ENCODE measurements around the gene CARMIL3. TPM values are rescaled to one million over a fixed set of nuclear protein-coding genes. Genes with fewer than 3 reads are reported as not detected.

Gene CARMIL3
- total RNA-seq, 1 experiment from 2014 or later = 1.00 TPM

DNA sequence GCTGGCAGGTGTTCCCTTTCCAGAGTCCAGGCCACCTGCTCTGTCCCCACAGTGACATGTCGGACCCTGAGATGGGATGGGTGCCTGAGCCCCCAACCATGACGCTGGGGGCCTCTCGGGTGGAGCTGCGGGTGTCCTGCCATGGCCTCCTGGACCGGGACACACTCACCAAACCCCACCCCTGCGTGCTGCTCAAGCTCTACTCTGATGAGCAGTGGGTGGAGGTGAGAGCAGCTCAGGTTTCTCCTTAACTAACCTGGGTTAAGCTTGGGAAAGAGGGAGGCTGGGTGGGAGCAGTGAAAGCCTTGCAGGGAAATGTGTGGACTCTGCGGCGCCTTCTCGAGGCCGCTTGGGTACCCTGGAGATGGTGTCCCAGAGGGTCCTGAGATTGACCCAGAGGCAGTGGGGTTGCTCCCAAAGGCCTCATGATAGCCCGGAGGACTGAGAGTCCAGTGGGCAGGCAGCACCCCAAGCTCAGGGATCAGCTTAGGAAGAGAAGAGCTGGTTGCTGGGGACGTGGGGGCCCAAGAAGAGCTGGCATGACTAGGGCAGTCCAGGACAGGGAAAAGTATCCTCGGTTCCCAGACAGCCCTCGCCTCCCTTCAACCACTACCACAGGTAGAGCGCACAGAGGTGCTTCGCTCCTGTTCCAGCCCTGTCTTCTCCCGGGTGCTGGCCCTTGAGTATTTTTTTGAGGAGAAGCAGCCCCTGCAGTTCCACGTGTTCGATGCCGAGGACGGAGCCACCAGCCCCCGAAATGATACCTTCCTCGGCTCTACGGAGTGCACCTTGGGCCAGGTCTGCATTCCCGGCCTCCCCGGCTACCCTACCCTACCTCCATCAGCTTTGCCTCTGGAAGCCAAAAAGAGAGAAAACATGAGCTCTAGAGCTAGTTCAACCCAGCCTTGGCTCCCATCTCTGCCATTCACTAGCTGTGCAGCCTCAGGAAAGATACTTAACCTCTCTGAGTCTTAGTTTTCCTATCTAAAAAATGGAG, 21.4 kb downstream of the CARMIL3 start:
- Histone ChIP-seq H3K4me3 (ENCODE audit: low read depth, low read length) (no peak overlapping the region), H3K9me3 (no peaks in the 10 kb centered on the region), H3K27me3 (replicated peaks; ENCODE audit: control insufficient read depth, insufficient read depth, low read length) (no peaks in the 10 kb centered on the region), H3K36me3 (ENCODE audit: control insufficient read depth, insufficient read depth, low read length) (no peaks in the 10 kb centered on the region), H3K4me1 (no peaks in the 10 kb centered on the region; the same call in 1 of the 2 replicates)
- ChIA-PET POLR2A (no interaction called here), CTCF (interaction anchor here (1.2 kb wide), 2 partner anchors 15 to 17 kb away, joined by 3 to 4 read pairs; no protein-coding TSS in a partner anchor)
- H3K27ac Mint-ChIP-seq (ENCODE audit: unreplicated experiment) = no peak overlapping the region
- H3K27me3 Mint-ChIP-seq (ENCODE audit: insufficient read depth, unreplicated experiment) = no peaks in the 10 kb centered on the region
- H3K9me3 Mint-ChIP-seq (ENCODE audit: unreplicated experiment) = no peaks in the 10 kb centered on the region
- no TSS peak for BruUV-seq (replicated peaks)
- peaks cover 9% of the 10 kb centered on the region for H3K4me1 Mint-ChIP-seq (ENCODE audit: low read depth, unreplicated experiment)
- H3K4me3 Mint-ChIP-seq (ENCODE audit: unreplicated experiment) = no peak overlapping the region
- no peak for DNase-seq
- TF ChIP-seq, protein P1, sequence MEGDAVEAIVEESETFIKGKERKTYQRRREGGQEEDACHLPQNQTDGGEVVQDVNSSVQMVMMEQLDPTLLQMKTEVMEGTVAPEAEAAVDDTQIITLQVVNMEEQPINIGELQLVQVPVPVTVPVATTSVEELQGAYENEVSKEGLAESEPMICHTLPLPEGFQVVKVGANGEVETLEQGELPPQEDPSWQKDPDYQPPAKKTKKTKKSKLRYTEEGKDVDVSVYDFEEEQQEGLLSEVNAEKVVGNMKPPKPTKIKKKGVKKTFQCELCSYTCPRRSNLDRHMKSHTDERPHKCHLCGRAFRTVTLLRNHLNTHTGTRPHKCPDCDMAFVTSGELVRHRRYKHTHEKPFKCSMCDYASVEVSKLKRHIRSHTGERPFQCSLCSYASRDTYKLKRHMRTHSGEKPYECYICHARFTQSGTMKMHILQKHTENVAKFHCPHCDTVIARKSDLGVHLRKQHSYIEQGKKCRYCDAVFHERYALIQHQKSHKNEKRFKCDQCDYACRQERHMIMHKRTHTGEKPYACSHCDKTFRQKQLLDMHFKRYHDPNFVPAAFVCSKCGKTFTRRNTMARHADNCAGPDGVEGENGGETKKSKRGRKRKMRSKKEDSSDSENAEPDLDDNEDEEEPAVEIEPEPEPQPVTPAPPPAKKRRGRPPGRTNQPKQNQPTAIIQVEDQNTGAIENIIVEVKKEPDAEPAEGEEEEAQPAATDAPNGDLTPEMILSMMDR (IDR thresholded peaks at IDR 0.05; ENCODE audit: insufficient read depth in 1 of 2, low read depth in 1 of 2, low read length in 1 of 2, severe bottlenecking in 1 of 2, unreplicated experiment in 1 of 2) = no peak
- intact Hi-C loops (cut with micrococcal nuclease; ENCODE audit: unreplicated experiment) = no loop called here
- H3K36me3 Mint-ChIP-seq (ENCODE audit: insufficient read depth, unreplicated experiment) = no peaks in the 10 kb centered on the region

DNA sequence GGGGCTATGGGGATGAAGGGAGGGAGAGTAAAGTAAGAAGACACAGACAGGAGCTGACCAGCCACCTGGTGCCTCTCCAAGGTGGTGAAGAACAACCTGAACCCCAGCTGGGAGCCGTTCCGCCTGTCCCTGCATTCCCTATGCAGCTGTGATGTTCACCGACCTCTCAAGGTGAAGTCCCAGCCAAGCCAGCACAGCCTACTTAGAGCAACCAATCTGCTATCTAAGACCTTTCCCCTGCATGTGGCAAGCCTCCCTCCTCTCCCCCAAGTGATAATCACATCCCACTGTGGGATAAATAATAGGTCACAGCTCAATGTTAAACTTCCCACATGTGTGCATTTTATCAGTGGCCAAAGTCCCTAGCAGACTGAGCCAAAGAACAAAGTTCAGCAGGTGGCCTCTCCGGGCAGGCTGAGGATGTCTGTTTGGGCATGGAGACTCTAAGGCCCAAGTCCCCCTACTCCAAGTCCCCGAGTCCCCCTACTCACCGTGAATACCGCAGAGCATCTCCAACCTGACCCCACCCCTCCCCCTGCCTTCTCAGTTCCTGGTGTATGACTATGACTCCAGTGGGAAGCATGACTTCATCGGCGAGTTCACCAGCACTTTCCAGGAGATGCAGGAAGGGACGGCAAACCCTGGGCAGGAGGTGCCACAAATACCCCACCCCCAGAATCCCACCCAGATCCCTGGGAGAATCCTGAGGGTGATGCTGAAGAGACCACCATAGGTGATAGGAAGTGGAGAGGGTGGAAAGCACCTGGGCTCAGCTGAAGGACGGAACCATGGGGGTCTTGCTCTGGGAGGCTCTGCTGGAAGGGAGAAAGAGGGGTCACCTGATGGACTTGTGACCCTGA, 23.0 kb downstream of the CARMIL3 start:
- Mint-ChIP-seq H3K4me3 (ENCODE audit: unreplicated experiment) (no peak overlapping the region), H3K27me3 (ENCODE audit: insufficient read depth, unreplicated experiment) (no peaks in the 10 kb centered on the region), H3K27ac (ENCODE audit: unreplicated experiment) (no peak overlapping the region), H3K36me3 (ENCODE audit: insufficient read depth, unreplicated experiment) (no peaks in the 10 kb centered on the region), H3K4me1 (ENCODE audit: low read depth, unreplicated experiment) (peaks cover 9% of the 10 kb centered on the region), H3K9me3 (ENCODE audit: unreplicated experiment) (no peaks in the 10 kb centered on the region)
- H3K4me3 ChIP-seq (ENCODE audit: low read depth, low read length) = no peak overlapping the region
- intact Hi-C loops (cut with micrococcal nuclease; ENCODE audit: unreplicated experiment) = no loop called here
- ChIA-PET POLR2A (interaction anchor here (0.5 kb wide), 1 partner anchor 168 kb away, joined by 3 read pairs; the partner anchor contains the start of gene TINF2), CTCF (interaction anchor here (0.5 to 1.2 kb wide), 3 partner anchors 16 to 30 kb away, joined by 3 to 5 read pairs (median 4); no protein-coding TSS in a partner anchor)
- H3K27me3 ChIP-seq (replicated peaks; ENCODE audit: control insufficient read depth, insufficient read depth, low read length) = no peaks in the 10 kb centered on the region; the same call in 1 of the 2 replicates
- TF ChIP-seq, protein P1 (IDR thresholded peaks at IDR 0.05; ENCODE audit: insufficient read depth in 1 of 2, low read depth in 1 of 2, low read length in 1 of 2, severe bottlenecking in 1 of 2, unreplicated experiment in 1 of 2) = no peak
- BruUV-seq (replicated peaks) = no TSS peak
- DNase-seq = no peak
- no peaks in the 10 kb centered on the region for H3K9me3 ChIP-seq
- H3K4me1 ChIP-seq = no peaks in the 10 kb centered on the region; the same call in 1 of the 2 replicates
- H3K36me3 ChIP-seq (ENCODE audit: control insufficient read depth, insufficient read depth, low read length) = no peaks in the 10 kb centered on the region
